ENCODE measurements around the gene GALK1. TPM values are rescaled to one million over a fixed set of nuclear protein-coding genes. Genes with fewer than 3 reads are reported as not detected.

GALK1 gene
- total and polyA plus RNA-seq, 2 of the 13 experiments (the other 11 are each of a cell fraction or from before 2014, with no cell fraction given) = 59.9 to 93.6 TPM

GRCh38 chr17:75738218-75738802 lies 26.7 kb downstream of the GALK1 start (continued):
- TF ChIP-seq GATAD1 (CRISPR knock-in tag; IDR thresholded peaks at IDR 0.05) (no peak), RARG (CRISPR knock-in tag; IDR thresholded peaks at IDR 0.05; ENCODE audit: low read depth) (no peak), ZNF282 (IDR thresholded peaks at IDR 0.05; ENCODE audit: partially characterized antibody) (no peak), GTF3A (CRISPR knock-in tag; conservative IDR thresholded peaks at IDR 0.05) (no peak), RCOR2 (CRISPR knock-in tag; IDR thresholded peaks at IDR 0.05) (no peak), HNRNPUL1 (IDR thresholded peaks at IDR 0.05; ENCODE audit: low read depth, low read length) (no peak), ZNF704 (CRISPR knock-in tag; IDR thresholded peaks at IDR 0.05; ENCODE audit: borderline replicate concordance) (no peak), KAT8 (CRISPR knock-in tag; IDR thresholded peaks at IDR 0.05) (peak; percentile 34; the same call in 1 of the 2 replicates), NR2F2 (IDR thresholded peaks at IDR 0.05; ENCODE audit: borderline replicate concordance, low read depth) (peak; percentile 80; the same call in 1 of the 2 replicates), SRF (IDR thresholded peaks at IDR 0.05; ENCODE audit: low read depth, low read length) (no peak), FLYWCH1 (CRISPR knock-in tag; IDR thresholded peaks at IDR 0.05) (no peak), ZNF687 (CRISPR knock-in tag; IDR thresholded peaks at IDR 0.05) (peak; percentile 89), TBX2 (CRISPR knock-in tag; IDR thresholded peaks at IDR 0.05; ENCODE audit: borderline replicate concordance) (peak; percentile 52; the same call in 1 of the 2 replicates), LCORL (IDR thresholded peaks at IDR 0.05) (no peak), LCORL (CRISPR knock-in tag; IDR thresholded peaks at IDR 0.05) (peak; percentile 53; the same call in 1 of the 2 replicates), ZNF432 (CRISPR knock-in tag; IDR thresholded peaks at IDR 0.05; ENCODE audit: borderline replicate concordance) (no peak), ZSCAN9 (CRISPR knock-in tag; IDR thresholded peaks at IDR 0.05; ENCODE audit: borderline replicate concordance) (0 out of 2 replicates have a peak, but pooled peaks have one; percentile 28), BHLHE40 (IDR thresholded peaks at IDR 0.05; ENCODE audit: low read length) (peak; percentile 72), SMC3 (IDR thresholded peaks at IDR 0.05; ENCODE audit: low read length) (no peak), HMG20A (CRISPR knock-in tag; IDR thresholded peaks at IDR 0.05; ENCODE audit: borderline replicate concordance) (peak; percentile 53; the same call in 1 of the 2 replicates), ZNF275 (CRISPR knock-in tag; IDR thresholded peaks at IDR 0.05; ENCODE audit: borderline replicate concordance) (no peak)

All from HepG2 (cell line).